ENCODE measurements around the gene PDP2.
A peak's percentile ranks its signal among the peaks of the same experiment; 100 is the strongest.

Gene PDP2

DNA sequence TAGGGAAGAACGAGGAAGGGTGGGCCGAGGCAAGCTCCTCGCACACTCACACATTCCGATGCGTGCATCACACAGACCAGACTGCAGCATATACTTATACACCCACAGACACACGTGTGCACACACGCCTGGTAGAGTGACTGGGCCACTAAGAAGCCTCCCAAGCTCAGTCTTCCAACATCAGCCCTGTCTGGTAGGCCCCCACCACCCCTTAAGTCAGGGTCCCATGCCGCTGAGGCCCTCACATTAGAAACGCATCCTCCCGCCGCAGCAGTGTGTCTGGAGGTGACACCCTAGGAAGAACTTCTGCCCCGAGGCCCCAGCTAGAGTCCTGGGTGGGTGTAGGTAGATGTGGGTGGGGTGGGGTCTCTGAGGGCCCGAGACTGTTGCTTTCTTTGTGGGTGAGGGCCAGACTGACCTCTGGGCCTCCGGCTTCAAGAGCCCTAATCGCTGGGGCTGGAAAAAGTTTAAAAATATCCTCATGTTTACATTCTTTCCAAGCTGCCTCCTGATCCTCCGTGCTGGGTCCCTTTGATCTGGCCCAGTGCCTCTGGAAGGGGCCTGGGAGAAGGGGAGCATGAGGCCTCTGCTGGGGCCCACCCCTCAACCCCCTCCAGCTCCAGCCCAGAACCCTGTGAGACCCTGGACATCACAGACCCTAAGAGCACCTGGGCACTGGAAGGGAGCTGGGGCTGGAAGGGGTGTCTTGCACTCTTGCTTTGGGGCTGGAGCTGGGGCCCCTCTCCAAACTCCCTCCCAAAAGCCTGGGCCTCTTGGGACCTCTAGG lies 24.7 kb downstream of the PDP2 start:
- TF ChIP-seq, protein P1, sequence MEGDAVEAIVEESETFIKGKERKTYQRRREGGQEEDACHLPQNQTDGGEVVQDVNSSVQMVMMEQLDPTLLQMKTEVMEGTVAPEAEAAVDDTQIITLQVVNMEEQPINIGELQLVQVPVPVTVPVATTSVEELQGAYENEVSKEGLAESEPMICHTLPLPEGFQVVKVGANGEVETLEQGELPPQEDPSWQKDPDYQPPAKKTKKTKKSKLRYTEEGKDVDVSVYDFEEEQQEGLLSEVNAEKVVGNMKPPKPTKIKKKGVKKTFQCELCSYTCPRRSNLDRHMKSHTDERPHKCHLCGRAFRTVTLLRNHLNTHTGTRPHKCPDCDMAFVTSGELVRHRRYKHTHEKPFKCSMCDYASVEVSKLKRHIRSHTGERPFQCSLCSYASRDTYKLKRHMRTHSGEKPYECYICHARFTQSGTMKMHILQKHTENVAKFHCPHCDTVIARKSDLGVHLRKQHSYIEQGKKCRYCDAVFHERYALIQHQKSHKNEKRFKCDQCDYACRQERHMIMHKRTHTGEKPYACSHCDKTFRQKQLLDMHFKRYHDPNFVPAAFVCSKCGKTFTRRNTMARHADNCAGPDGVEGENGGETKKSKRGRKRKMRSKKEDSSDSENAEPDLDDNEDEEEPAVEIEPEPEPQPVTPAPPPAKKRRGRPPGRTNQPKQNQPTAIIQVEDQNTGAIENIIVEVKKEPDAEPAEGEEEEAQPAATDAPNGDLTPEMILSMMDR (IDR thresholded peaks at IDR 0.05; ENCODE audit: low read depth, low read length), result no peak
- peak overlapping the region; percentile 32 for H3K4me3 ChIP-seq (ENCODE audit: low read depth, low read length)

DNA sequence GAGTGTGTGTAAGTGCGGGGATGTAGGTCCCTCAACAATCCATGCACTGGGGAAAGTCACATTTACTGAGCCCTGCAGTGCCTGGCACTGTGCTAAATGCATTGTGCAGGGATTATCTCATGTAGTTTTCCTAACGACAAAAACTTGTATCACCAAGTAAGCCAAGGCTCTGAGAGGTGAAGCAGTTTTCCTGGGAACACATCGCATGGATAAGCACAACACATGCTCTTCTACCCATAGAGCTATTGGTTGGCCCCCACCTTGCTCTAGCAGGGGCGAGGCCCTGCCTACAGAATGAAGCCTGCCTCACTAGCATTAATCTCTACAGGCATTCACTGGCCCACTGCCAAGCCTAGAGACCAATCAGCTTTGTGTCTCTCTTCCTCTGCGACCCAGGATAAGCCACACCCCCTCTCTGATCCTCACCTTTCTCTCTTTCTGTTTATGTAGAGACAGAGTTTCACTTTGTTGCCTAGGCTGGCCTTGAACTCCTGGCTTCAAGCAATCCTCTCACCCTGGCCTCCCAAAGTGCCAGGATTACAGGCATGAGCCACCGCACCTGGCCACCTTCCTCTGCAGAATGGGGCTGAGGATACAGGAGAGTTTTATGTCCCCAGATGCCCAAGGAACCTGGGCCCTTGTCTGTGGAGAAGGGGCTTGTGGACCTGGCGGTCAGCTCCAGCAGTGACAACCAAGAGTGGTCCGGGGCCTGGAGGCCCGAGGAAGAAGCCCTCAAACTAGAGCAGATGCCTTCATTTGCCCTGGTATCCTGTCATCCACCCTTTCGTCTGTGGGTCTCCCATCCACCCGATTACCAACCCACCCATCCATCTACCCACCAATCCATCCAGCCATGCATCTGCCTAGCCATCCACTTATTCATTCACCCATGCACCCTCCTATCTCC lies 25.6 kb downstream of the PDP2 start:
- H3K4me3 ChIP-seq (ENCODE audit: low read depth, low read length), result no peak overlapping the region
- TF ChIP-seq, protein P1 (IDR thresholded peaks at IDR 0.05; ENCODE audit: low read depth, low read length), result no peak

DNA sequence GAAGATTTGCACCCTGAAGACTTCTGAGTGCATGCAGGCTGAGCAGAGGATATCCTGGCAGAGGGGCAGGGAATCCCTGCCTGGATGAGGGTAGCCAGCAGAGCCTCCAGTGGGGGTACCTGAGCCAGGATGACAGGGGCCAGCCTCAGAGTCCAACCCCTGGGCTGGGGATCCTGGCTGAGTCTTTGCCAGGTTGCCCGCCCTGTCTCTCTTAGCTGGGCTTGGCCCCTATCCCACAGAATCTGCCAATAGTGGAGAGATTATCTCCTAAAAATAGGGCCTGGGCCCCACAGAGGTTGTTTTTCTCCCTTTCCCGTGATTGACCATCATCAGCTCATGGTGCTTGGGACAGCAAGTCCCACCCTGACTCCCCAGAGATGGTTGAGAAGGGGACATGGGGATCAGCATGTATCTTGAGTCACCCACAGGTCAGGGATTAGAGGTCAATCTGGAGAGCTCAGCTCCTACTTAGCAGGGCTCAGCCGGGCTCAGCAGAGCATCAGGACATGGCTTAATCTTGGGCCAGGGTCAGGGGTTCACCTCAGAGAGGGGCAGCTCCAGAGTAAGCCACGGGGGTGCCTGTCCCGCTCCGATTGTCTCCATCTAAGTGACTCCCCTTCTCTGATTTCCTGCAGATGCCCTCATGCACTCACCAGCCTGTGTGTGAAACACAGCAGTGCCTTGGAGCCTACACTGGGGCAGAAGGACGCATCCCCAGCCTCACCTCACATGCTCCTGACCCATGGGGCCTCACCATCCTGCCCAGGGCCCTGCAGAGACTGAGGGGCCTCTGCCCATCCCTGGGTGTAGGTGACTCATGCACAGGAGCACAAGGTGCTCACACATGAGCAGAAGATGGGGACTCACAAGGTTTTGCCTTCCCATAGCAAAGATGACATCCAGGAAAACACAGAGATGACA lies 26.9 kb downstream of the PDP2 start:
- TF ChIP-seq, protein P1 (IDR thresholded peaks at IDR 0.05; ENCODE audit: low read depth, low read length), result no peak
- H3K4me3 ChIP-seq (ENCODE audit: low read depth, low read length), result no peak overlapping the region

DNA sequence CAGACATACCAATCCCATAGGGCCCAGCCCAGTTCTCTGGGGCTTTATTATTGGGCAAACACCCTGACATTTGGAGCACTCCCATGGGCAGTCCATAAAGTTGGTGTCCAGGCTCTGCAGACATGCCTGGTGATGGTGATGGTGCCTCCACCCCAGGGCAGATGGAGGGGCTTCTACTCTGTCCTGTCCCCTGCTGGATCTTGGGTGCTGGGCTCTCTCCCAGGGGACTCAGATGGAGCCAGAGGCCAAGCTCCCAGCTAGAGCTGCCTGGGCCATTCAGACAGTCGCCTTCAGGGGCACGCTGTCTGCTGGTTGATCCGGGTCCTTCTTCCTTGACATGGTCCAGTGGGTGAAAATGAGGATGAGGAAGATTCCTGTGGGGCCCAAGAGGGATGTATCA lies 27.8 kb downstream of the PDP2 start:
- H3K4me3 ChIP-seq (ENCODE audit: low read depth, low read length), result no peak overlapping the region
- TF ChIP-seq, protein P1 (IDR thresholded peaks at IDR 0.05; ENCODE audit: low read depth, low read length), result no peak

DNA sequence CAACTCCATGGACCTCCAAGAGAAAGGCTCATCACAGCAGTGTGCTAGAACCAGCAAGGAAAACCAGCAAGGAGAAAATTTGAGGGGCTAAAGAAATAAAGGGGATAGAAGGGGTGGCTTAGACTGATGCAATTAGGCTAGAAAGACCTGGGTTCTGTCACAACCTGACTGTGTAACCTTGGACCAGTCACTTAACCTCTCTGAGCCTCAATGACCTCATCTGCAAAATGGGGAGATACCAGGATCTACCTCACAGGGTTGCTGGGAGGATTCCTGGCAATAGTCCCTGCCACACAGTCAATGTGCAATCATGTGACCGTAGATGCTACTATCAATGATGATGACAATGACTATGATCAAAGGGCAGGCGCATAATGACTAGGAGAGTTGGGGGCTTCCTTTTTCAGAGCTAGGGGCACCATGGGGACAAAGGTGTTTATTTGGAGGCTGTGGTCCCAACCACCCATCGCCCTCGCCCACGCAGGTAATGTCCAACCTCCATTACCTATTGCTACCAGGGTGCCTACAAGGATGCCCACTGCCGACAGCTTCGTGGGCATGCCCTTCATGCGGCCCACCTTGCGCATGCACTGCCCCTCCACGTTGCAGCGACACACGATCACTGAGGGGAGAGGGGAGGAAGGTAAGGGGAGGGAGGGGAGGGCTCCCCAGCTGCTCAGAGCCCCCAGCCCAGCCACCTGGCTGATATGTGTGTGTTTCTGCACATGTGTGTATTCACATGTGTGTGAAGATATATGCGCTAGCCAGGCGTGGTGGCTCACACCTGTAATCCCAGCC lies 28.6 kb downstream of the PDP2 start:
- no peak overlapping the region for H3K4me3 ChIP-seq (ENCODE audit: low read depth, low read length)
- TF ChIP-seq, protein P1 (IDR thresholded peaks at IDR 0.05; ENCODE audit: low read depth, low read length), result no peak

DNA sequence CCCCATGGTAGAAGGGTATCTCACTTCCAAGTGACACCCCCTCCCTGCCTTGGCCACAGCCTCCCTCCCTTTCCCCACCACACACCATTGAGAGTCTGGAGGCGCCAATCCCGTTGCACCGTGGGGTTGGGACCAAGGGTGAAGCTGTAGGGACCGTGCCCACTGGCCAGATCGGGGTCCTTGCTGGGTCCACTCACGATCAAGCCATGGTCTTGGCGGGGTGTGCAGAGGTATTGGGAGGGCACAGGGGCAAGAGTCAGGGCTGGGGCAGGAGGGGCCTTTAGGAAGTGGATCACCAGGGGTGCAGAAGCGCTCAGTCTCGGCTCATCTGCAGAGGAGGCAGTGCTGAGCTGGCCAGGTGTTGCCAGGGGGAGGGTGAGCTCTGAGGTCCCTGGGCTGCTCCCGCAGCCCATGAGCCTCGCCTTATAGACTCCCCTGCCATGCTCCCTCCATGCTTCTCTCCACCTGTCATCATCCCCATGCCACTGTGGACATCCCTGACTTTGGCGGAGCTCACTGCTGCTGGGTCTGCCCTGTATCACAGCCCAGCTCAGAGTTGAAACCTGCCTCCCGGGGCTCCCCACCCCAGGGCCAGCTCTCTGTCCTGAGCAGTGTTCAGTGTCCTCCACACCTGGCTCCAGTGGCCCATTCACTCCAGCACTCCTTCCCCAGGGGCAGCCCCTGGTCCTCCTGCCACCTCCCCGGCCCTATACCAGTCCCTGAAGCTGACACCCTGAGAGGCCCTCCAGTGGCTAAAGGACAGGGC lies 30.0 kb downstream of the PDP2 start:
- H3K4me3 ChIP-seq (ENCODE audit: low read depth, low read length), result no peak overlapping the region
- TF ChIP-seq, protein P1 (IDR thresholded peaks at IDR 0.05; ENCODE audit: low read depth, low read length), result no peak
